CD4-positive, alpha-beta T cell (primary cell): Measurements from ENCODE around the gene TLR7. TPM values are rescaled to one million over a fixed set of nuclear protein-coding genes. Genes with fewer than 3 reads are reported as not detected.

Experiments
- ATAC-seq: fragments of 200-7000 bp; cut with Tn5 transposase; one replicate; pipeline ENCODE4 v1.10.0; 2022; ENCODE audit warnings: mild to moderate bottlenecking; ENCODE audit not compliant: poor library complexity
- CTCF ChIA-PET: fragments of 350-600 bp; sonication (Branson Sonifier 250); formaldehyde crosslinking; loops from one replicate; lab custom pipeline; 2021; ENCODE audit warnings: antibody characterized with exemption, inconsistent platforms; lab: Charles Lee
- POLR2A ChIA-PET: fragments of 350-600 bp; sonication (Branson Sonifier 250); formaldehyde crosslinking; loops from one replicate; lab custom pipeline; 2021; ENCODE audit warnings: antibody characterized with exemption, inconsistent platforms; lab: Charles Lee
- DNase-seq, 14 experiments: peaks; one replicate each; pipeline ENCODE4 v3.0.0-alpha.2; 2013 to 2020; ENCODE audit warnings: mixed read lengths in 2 of 14
- H3K27ac ChIP-seq, 2 donors: one replicate each; pipeline versions ENCODE4 v1.5.1 to v1.7.0; 2013; ENCODE audit warnings: low read length in 2 of 2, low read depth in 1 of 2, mild to moderate bottlenecking in 1 of 2
- H3K27me3 ChIP-seq, 2 experiments: 1 replicate in 1 of 2; 2 replicates in 1 of 2; pipeline versions ENCODE4 v1.6.1 to v1.7.0; 2013; ENCODE audit warnings: low read length in 2 of 2, control low read depth in 1 of 2, mild to moderate bottlenecking in 1 of 2, moderate library complexity in 1 of 2; ENCODE audit not compliant: insufficient read depth in 2 of 2, control insufficient read depth in 1 of 2
- H3K36me3 ChIP-seq: one replicate; pipeline ENCODE4 v1.6.1; 2013; ENCODE audit warnings: low read length, control low read depth; ENCODE audit not compliant: insufficient read depth
- H3K4me1 ChIP-seq: one replicate; pipeline ENCODE4 v1.6.1; 2013; ENCODE audit warnings: low read length, control low read depth; ENCODE audit not compliant: insufficient read depth
- H3K4me3 ChIP-seq: one replicate; pipeline ENCODE4 v1.5.1; 2013; ENCODE audit warnings: mild to moderate bottlenecking, low read length, moderate library complexity
- H3K9me3 ChIP-seq, 2 experiments: 1 replicate in 1 of 2; 2 replicates in 1 of 2; pipeline versions ENCODE4 v1.6.1 to v1.7.0; 2013; ENCODE audit warnings: low read length in 2 of 2, mild to moderate bottlenecking in 2 of 2, control low read depth in 1 of 2, moderate library complexity in 1 of 2; ENCODE audit not compliant: control insufficient read depth in 1 of 2, insufficient read depth in 1 of 2
- H3K27ac Mint-ChIP-seq: one replicate; pipeline ENCODE4 v1.8.0; 2020; ENCODE audit warnings: mixed read lengths
- H3K27me3 Mint-ChIP-seq: one replicate; pipeline ENCODE4 v1.8.0; 2021; ENCODE audit warnings: mixed read lengths
- H3K36me3 Mint-ChIP-seq: one replicate; pipeline ENCODE4 v1.8.0; 2021; ENCODE audit warnings: low read depth, mixed read lengths
- H3K4me1 Mint-ChIP-seq: one replicate; pipeline ENCODE4 v1.8.0; 2021; ENCODE audit warnings: low read depth, mixed read lengths
- H3K4me3 Mint-ChIP-seq: one replicate; pipeline ENCODE4 v1.8.0; 2020; ENCODE audit warnings: mild to moderate bottlenecking, mixed read lengths
- H3K9me3 Mint-ChIP-seq: one replicate; pipeline ENCODE4 v1.8.0; 2020; ENCODE audit warnings: mixed read lengths
- intact Hi-C, 2 experiments: fragments of 100-400 bp; cut with DNase I in 1 of 2; cut with micrococcal nuclease in 1 of 2; formaldehyde crosslinking; loops; one replicate each; pipeline versions ENCODE4 v1.15.1 to v1.9.0; 2023 to 2025; cut with DNase I, micrococcal nuclease
- total RNA-seq, 174 experiments: library from RNA in 2 of 174; stranded (reverse) in 2 of 174; gene quantifications; one replicate each; pipeline ENCODE4 v1.2.3 and lab custom pipeline; 2021 to 2026
- TF ChIP-seq, protein P1 (sequence below): fragments of 200-600 bp; IDR thresholded peaks from one replicate; pipeline ENCODE4 v1.8.0; 2022; ENCODE audit warnings: antibody characterized with exemption, mild to moderate bottlenecking

TLR7 gene
- total RNA-seq, 2 experiments from 2014 or later, result 0.06 TPM; not detected in 1

- Histone ChIP-seq H3K4me1 (no peaks in the 10 kb centered on the region), H3K27ac (no peak overlapping the region), H3K27me3 (no peaks in the 10 kb centered on the region), H3K9me3 (no peaks in the 10 kb centered on the region), H3K36me3 (no peaks in the 10 kb centered on the region), H3K4me3 (no peak overlapping the region)
- Mint-ChIP-seq H3K4me3 (no peak overlapping the region), H3K27me3 (no peaks in the 10 kb centered on the region), H3K27ac (no peak overlapping the region), H3K4me1 (no peaks in the 10 kb centered on the region), H3K36me3 (no peaks in the 10 kb centered on the region), H3K9me3 (no peaks in the 10 kb centered on the region)
- ATAC-seq, result no peak
- TF ChIP-seq, protein P1, sequence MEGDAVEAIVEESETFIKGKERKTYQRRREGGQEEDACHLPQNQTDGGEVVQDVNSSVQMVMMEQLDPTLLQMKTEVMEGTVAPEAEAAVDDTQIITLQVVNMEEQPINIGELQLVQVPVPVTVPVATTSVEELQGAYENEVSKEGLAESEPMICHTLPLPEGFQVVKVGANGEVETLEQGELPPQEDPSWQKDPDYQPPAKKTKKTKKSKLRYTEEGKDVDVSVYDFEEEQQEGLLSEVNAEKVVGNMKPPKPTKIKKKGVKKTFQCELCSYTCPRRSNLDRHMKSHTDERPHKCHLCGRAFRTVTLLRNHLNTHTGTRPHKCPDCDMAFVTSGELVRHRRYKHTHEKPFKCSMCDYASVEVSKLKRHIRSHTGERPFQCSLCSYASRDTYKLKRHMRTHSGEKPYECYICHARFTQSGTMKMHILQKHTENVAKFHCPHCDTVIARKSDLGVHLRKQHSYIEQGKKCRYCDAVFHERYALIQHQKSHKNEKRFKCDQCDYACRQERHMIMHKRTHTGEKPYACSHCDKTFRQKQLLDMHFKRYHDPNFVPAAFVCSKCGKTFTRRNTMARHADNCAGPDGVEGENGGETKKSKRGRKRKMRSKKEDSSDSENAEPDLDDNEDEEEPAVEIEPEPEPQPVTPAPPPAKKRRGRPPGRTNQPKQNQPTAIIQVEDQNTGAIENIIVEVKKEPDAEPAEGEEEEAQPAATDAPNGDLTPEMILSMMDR, result no peak
- DNase-seq, result no peak
- intact Hi-C loops, result no loop called here
- ChIA-PET POLR2A (no interaction called here), CTCF (no interaction called here)
These were observed 4.4 kb downstream of the TLR7 start for GRCh38 chrX:12871257-12871656.

DNA sequence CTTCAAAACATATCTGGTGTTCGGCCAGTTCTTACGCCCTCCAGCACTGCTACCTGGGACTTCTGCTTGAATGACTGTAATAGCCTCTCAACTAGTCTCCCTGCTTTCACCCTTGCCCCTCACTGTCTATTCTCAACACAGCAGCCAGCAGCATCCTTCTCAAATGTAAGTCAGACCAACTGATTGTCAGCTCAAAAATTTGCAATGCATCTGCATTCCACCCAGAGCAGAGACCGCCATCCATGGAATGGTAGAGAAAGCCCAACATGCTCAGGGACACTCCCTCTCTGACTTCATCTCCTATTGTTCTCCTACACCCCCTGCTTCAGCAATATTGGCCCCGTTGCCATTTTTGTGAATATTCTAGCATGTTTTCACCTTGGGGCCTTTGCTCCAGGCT lies 5.9 kb downstream of the TLR7 start:
- no peaks in the 10 kb centered on the region for H3K9me3 ChIP-seq
- no peaks in the 10 kb centered on the region for H3K36me3 ChIP-seq
- Mint-ChIP-seq H3K36me3 (no peaks in the 10 kb centered on the region), H3K4me3 (no peak overlapping the region), H3K27ac (no peak overlapping the region), H3K4me1 (no peaks in the 10 kb centered on the region), H3K9me3 (no peaks in the 10 kb centered on the region), H3K27me3 (no peaks in the 10 kb centered on the region)
- H3K27me3 ChIP-seq, result no peaks in the 10 kb centered on the region
- H3K4me3 ChIP-seq, result no peak overlapping the region
- DNase-seq (no peak), ATAC-seq (no peak)
- TF ChIP-seq, protein P1, result no peak
- CTCF ChIA-PET, result no interaction called here
- no peak overlapping the region for H3K27ac ChIP-seq
- intact Hi-C loops, result no loop called here
- POLR2A ChIA-PET, result no interaction called here
- no peaks in the 10 kb centered on the region for H3K4me1 ChIP-seq

DNA sequence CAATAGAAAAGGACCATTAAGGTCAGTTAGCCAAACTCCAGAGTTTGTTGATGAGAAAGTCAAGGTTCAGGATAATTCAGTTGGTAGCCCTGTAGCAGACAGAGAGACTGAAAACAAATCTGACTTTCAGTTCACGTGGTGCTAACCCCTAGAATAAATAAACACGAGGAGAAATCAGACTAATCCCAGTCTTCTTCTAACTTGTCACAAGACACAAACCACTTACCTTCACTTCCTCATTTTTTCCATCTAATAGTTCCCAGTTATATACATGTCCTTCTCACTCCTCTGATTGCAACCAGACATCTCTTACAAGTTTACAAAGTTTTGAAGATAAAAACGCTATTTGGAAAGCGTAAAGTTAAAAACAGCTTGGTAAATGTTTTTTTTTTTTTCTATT lies 7.7 kb downstream of the TLR7 start:
- ATAC-seq (no peak), DNase-seq (no peak)
- intact Hi-C loops, result no loop called here
- ChIA-PET CTCF (no interaction called here), POLR2A (no interaction called here)
- no peaks in the 10 kb centered on the region for H3K4me1 Mint-ChIP-seq
- TF ChIP-seq, protein P1, result no peak
- H3K36me3 Mint-ChIP-seq, result no peaks in the 10 kb centered on the region
- no peaks in the 10 kb centered on the region for H3K9me3 ChIP-seq
- H3K4me3 Mint-ChIP-seq, result no peak overlapping the region
- no peaks in the 10 kb centered on the region for H3K9me3 Mint-ChIP-seq
- no peak overlapping the region for H3K27ac ChIP-seq
- H3K4me3 ChIP-seq, result no peak overlapping the region
- no peaks in the 10 kb centered on the region for H3K4me1 ChIP-seq
- no peaks in the 10 kb centered on the region for H3K36me3 ChIP-seq
- H3K27me3 Mint-ChIP-seq, result no peaks in the 10 kb centered on the region
- no peak overlapping the region for H3K27ac Mint-ChIP-seq
- no peaks in the 10 kb centered on the region for H3K27me3 ChIP-seq
